Pancreas (tissue), 10 donors: ENCODE results near the gene CTSZ. TPM values are rescaled to one million over a fixed set of nuclear protein-coding genes. Genes with fewer than 3 reads are reported as not detected.

Source experiments
- ATAC-seq, 4 donors: fragments of 200-7000 bp; cut with Tn5 transposase; one replicate each; pipeline versions ENCODE4 v1.8.0 to v1.9.1; 2020; ENCODE audit warnings: mild to moderate bottlenecking in 4 of 4, moderate library complexity in 4 of 4
- DNase-seq, 6 donors: peaks; one replicate each; pipeline ENCODE4 v3.0.0-alpha.2; 2020
- FAIRE-seq: peaks from 2 replicates; lab custom pipeline; 2012; peaks lifted over from hg19 to GRCh38; lab: Jason Lieb, UNC
- H3K27ac ChIP-seq, 4 donors: fragments of 200-600 bp; sonication (generic); 1 replicate in 3 of 4; 2 replicates in 1 of 4; pipeline versions ENCODE4 v1.5.0 to v1.8.0; 2020
- H3K27me3 ChIP-seq, 4 donors: fragments of 200-600 bp; one replicate each; pipeline ENCODE4 v1.8.0; 2021
- H3K36me3 ChIP-seq, 3 donors: fragments of 200-600 bp; sonication (generic) in 1 of 3; one replicate each; pipeline versions ENCODE4 v1.5.0 to v1.8.0; 2020 to 2021
- H3K4me1 ChIP-seq, 3 donors: fragments of 200-600 bp; one replicate each; pipeline ENCODE4 v1.8.0; 2021
- H3K4me3 ChIP-seq, 4 donors: fragments of 200-600 bp; sonication (generic) in 2 of 4; one replicate each; pipeline versions ENCODE4 v1.5.0 to v1.8.0; 2020 to 2021
- H3K9me3 ChIP-seq, 4 donors: fragments of 200-600 bp; one replicate each; pipeline ENCODE4 v1.8.0; 2021
- CTCF ChIP-seq, 4 donors: fragments of 200-600 bp; sonication (generic) in 3 of 4; IDR thresholded peaks; one replicate each; pipeline versions ENCODE4 v1.5.0 to v1.8.0; 2021; ENCODE audit warnings: antibody characterized with exemption in 4 of 4
- WGBS, 2 donors: extraction: QIAGEN DNeasy Blood & Tissue Kit; methylation state at CpG; one replicate each; pipeline ENCODE4 v1.1.7; 2013; 5-methylcytosine and 5-hydroxymethylcytosine counted together
- intact Hi-C, 3 donors: fragments of 100-400 bp; cut with DNase I; formaldehyde crosslinking; loops; one replicate each; pipeline versions ENCODE4 v1.11.1 to v1.14.2; 2022
- polyA plus RNA-seq, 2 donors: library from polyadenylated mRNA; stranded (reverse); fragments of 200-250 nt; gene quantifications; one replicate each; pipeline ENCODE4 v1.2.3, GENCODE V29; 2013
- total RNA-seq, 6 donors: library from RNA; stranded (reverse); fragmentation: NEBNext Ultra II Directional in 4 of 6; extraction: Animal tissue kit (Norgen Biotek cat#: 25700) in 4 of 6; gene quantifications; one replicate each; pipeline versions ENCODE4 v1.2.1 to v1.2.4, GENCODE V29; 2021 to 2023
- donor health status: healthy with polysubstance abuse.
- donor health status: DM: no; HTN: no; CAD: no; lungs with moderate emphysema.
- donor health status: DM: no; HTN: no; CAD: no.
- donor health status: control.
- donor health status: control.
- donor health status: Bipolar disorder and iron deficiency.
- donor health status: DM: yes; HTN: yes; CAD: no.
- donor health status: DM: no; HTN: no; CAD: no.
- donor health status: DM: no; HTN: no; CAD: no.
- donor health status: DM: yes; HTN: yes; CAD: no.

CTSZ gene
- total and polyA plus RNA-seq, 8 donors, result 33.7 to 107 (median 51.5) TPM

- no peak for FAIRE-seq
- no peak for DNase-seq
Observed at GRCh38 chr20:58976061-58976730, 30.9 kb downstream of the CTSZ start.

DNA sequence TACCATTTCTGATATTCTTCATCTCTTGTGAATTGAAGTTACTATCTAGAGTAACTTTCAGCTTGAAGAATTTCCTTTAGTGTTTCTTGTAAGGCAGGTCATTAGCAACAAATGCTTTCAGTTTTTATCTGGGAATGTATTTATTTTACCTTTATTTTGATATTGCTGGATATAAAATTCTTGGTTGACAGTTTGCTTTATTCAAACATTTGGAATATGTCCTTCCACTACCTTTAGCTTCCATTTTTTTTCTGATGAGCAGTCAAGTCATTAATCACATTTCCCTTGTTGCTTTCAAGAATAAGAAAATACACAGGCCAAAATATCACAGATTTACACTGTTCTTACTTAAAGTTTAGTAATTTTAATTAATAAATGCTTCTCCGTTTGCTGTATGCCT, 31.7 kb downstream of the CTSZ start:
- no peak for FAIRE-seq
- no peaks in the 10 kb centered on the region for H3K36me3 ChIP-seq
- intact Hi-C loops, result loop anchor here in 1 of 3 donors (10.0 kb wide), 1 partner anchor 81 kb away; no protein-coding TSS in a partner anchor
- WGBS, 2 donors, result 86 to 89% methylated on average over 1 of the region's 1 CpG
- H3K4me1 ChIP-seq, result no peaks in the 10 kb centered on the region
- TF ChIP-seq CTCF (IDR thresholded peaks at IDR 0.05), result no peak
- no peaks in the 10 kb centered on the region for H3K9me3 ChIP-seq
- H3K4me3 ChIP-seq, result no peak overlapping the region
- H3K27me3 ChIP-seq, result no peaks in the 10 kb centered on the region
- ATAC-seq, result no peak
- H3K27ac ChIP-seq, result no peak overlapping the region
- no peak for DNase-seq

More at GRCh38 chr20:58976061-58976730, 30.9 kb downstream of the CTSZ start:
- TF ChIP-seq CTCF (IDR thresholded peaks at IDR 0.05), result no peak
- H3K9me3 ChIP-seq, result no peaks in the 10 kb centered on the region
- no peaks in the 10 kb centered on the region for H3K36me3 ChIP-seq
- no peak for ATAC-seq
- intact Hi-C loops, result loop anchor here in 1 of 3 donors (10.0 kb wide), 1 partner anchor 81 kb away; no protein-coding TSS in a partner anchor
- H3K27ac ChIP-seq, result no peak overlapping the region
- no peaks in the 10 kb centered on the region for H3K4me1 ChIP-seq
- no peak overlapping the region for H3K4me3 ChIP-seq
- no peaks in the 10 kb centered on the region for H3K27me3 ChIP-seq
- WGBS, 2 donors, result 82 to 87% methylated on average over 3 of the region's 3 CpGs

- no peak for TF ChIP-seq CTCF (IDR thresholded peaks at IDR 0.05)
- Histone ChIP-seq H3K27ac (no peak overlapping the region), H3K36me3 (no peaks in the 10 kb centered on the region), H3K9me3 (no peaks in the 10 kb centered on the region), H3K27me3 (no peaks in the 10 kb centered on the region), H3K4me1 (no peaks in the 10 kb centered on the region), H3K4me3 (no peak overlapping the region)
- ATAC-seq, result no peak
- DNase-seq, result no peak
- intact Hi-C loops, result loop anchor here in 1 of 3 donors (10.0 kb wide), 1 partner anchor 79 kb away; no protein-coding TSS in a partner anchor
- 83 to 84% methylated on average over 3 of the region's 3 CpGs for WGBS, 2 donors
- no peak for FAIRE-seq
Observed at GRCh38 chr20:58973866-58974265, 33.2 kb downstream of the CTSZ start.

- Histone ChIP-seq H3K27me3 (no peaks in the 10 kb centered on the region), H3K4me3 (no peak overlapping the region), H3K36me3 (no peaks in the 10 kb centered on the region), H3K27ac (no peak overlapping the region), H3K4me1 (no peaks in the 10 kb centered on the region), H3K9me3 (no peaks in the 10 kb centered on the region)
- DNase-seq, result no peak
- no peak for FAIRE-seq
- no peak for TF ChIP-seq CTCF (IDR thresholded peaks at IDR 0.05)
- intact Hi-C loops, result loop anchor here in 1 of 3 donors (10.0 kb wide), 1 partner anchor 78 kb away; no protein-coding TSS in a partner anchor
- WGBS, 2 donors, result 75 to 88% methylated on average over 4 of the region's 4 CpGs
- no peak for ATAC-seq
Observed at GRCh38 chr20:58973179-58973578, 33.9 kb downstream of the CTSZ start.

DNA sequence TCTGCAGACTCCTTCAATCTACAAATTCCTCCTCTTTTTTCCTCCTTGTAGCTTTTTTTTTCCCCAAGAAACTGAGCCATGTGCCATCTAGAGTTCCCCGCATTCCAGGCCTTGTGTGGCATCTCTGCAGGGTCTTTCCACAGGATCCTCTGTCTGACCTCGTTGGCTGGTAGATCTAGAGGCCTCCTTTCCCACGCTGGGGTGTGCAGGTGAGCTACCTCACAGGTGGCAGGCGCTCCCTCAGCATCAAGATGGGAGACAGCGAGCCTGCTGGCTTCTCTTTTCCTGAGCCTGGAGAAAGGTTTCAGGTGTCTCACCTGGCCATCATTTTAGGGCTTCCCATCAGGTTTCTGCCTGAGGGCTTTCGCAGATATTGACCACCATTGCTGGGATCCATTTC, 35.6 kb downstream of the CTSZ start:
- intact Hi-C loops, result loop anchor here in 1 of 3 donors (10.0 kb wide), 1 partner anchor 77 kb away; no protein-coding TSS in a partner anchor
- Histone ChIP-seq H3K27me3 (no peaks in the 10 kb centered on the region), H3K4me3 (no peak overlapping the region), H3K27ac (no peak overlapping the region), H3K4me1 (no peaks in the 10 kb centered on the region), H3K36me3 (no peaks in the 10 kb centered on the region), H3K9me3 (no peaks in the 10 kb centered on the region)
- WGBS, 2 donors, result 77 to 79% methylated on average over 6 of the region's 6 CpGs
- no peak for FAIRE-seq
- no peak for ATAC-seq
- TF ChIP-seq CTCF (IDR thresholded peaks at IDR 0.05), result no peak
- no peak for DNase-seq
